PFSK-1 (cell line): ENCODE results near the gene FCSK.

Source experiments
- POLR2AphosphoS5 ChIP-seq: IDR thresholded peaks from 2 replicates; pipeline ENCODE4 v1.6.1; 2012; ENCODE audit warnings: low read depth, mild to moderate bottlenecking, control low read depth, low read length, moderate library complexity
- SIN3A ChIP-seq: IDR thresholded peaks from 2 replicates; pipeline ENCODE4 v1.6.1; 2012; ENCODE audit warnings: mild to moderate bottlenecking, low read length, moderate library complexity, borderline replicate concordance; ENCODE audit not compliant: insufficient read depth
- TAF1 ChIP-seq: IDR thresholded peaks from 2 replicates; pipeline ENCODE4 v1.6.1; 2012; ENCODE audit warnings: low read length, control low read depth, borderline replicate concordance; ENCODE audit not compliant: insufficient read depth

DNA sequence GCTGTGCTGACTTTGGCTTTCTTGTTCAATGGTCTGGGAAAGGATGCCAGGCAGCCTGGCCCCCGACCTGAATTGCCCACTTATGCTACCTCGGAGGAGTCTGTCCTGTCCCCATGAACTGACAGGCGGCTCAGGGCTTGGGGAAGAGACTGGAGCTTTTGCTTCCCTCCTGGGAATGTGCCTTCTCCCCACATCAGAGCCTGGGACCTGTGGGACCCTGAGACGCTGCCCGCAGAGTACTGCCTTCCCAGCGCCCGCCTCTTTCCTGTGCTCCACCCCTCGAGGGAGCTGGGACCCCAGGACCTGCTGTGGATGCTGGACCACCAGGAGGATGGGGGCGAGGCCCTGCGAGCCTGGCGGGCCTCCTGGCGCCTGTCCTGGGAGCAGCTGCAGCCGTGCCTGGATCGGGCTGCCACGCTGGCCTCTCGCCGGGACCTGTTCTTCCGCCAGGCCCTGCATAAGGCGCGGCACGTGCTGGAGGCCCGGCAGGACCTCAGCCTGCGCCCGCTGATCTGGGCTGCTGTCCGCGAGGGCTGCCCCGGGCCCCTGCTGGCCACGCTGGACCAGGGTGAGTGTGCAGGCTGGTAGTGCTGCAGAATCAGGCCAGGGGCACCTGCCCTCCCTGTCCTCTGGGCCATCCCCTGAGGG, 18.5 kb downstream of the FCSK start:
- TF ChIP-seq POLR2AphosphoS5: no peak
- TF ChIP-seq SIN3A: no peak
- TF ChIP-seq TAF1: no peak
